Prostate gland (tissue), 2 donors: ENCODE data around the gene NMRAL1. TPM values are rescaled to one million over a fixed set of nuclear protein-coding genes. Genes with fewer than 3 reads are reported as not detected.

Experiments
- DNase-seq: peaks from one replicate; pipeline ENCODE4 v3.0.0-alpha.2; 2019; ENCODE audit warnings: low spot score
- H3K27ac ChIP-seq, 2 donors: fragments of 200-600 bp; sonication (generic); 2 replicates each; pipeline ENCODE4 v1.5.1; 2017 to 2019
- H3K27me3 ChIP-seq: fragments of 200-600 bp; sonication (generic); replicated peaks from 2 replicates; pipeline ENCODE4 v1.5.1; 2019; ENCODE audit not compliant: insufficient read depth
- H3K36me3 ChIP-seq, 2 donors: fragments of 200-600 bp; sonication (generic); 1 replicate in 1 of 2; 2 replicates in 1 of 2; pipeline versions ENCODE4 v1.5.1 to v1.8.1; 2017 to 2019
- H3K4me1 ChIP-seq: fragments of 200-600 bp; sonication (generic); replicated peaks from 2 replicates; pipeline ENCODE4 v1.5.1; 2019
- H3K4me3 ChIP-seq, 2 donors: fragments of 200-600 bp; sonication (generic); 2 replicates each; pipeline ENCODE4 v1.5.1; 2017 to 2019
- H3K9me3 ChIP-seq: fragments of 200-600 bp; sonication (generic); 2 replicates; pipeline ENCODE4 v1.5.1; 2017
- POLR2A ChIP-seq: fragments of 450-650 bp; IDR thresholded peaks from one replicate; pipeline ENCODE4 v1.6.1; 2016; ENCODE audit warnings: antibody characterized with exemption, mild to moderate bottlenecking
- POLR2AphosphoS5 ChIP-seq: sonication (generic); formaldehyde crosslinking; IDR thresholded peaks from one replicate; pipeline ENCODE4 v1.6.1; 2017; ENCODE audit warnings: antibody characterized with exemption
- WGBS: methylation state at CpG from one replicate; pipeline ENCODE4 v1.1.5; 2018; 5-methylcytosine and 5-hydroxymethylcytosine counted together
- intact Hi-C: fragments of 100-400 bp; cut with DNase I; formaldehyde crosslinking; loops from one replicate; pipeline ENCODE4 v1.14.2; 2022
- total RNA-seq, 2 donors: library from RNA; depleted of rRNA; stranded (reverse); fragments of >200 nt; gene quantifications; one replicate each; pipeline ENCODE4 v1.1.0, GENCODE V29; 2016
- TF ChIP-seq, protein P1 (sequence below), 4 experiments: fragments of 200-600 bp in 2 of 4; fragments of 450-650 bp in 2 of 4; sonication (generic) in 2 of 4; IDR thresholded peaks; 1 replicate in 3 of 4; 2 replicates in 1 of 4; pipeline ENCODE4 v1.5.1; 2016 to 2019; ENCODE audit warnings: antibody characterized with exemption in 4 of 4, mild to moderate bottlenecking in 2 of 4, moderate library complexity in 2 of 4

NMRAL1 gene
- total RNA-seq, 2 donors from 2014 or later: 40.8 to 90.9 TPM

DNA sequence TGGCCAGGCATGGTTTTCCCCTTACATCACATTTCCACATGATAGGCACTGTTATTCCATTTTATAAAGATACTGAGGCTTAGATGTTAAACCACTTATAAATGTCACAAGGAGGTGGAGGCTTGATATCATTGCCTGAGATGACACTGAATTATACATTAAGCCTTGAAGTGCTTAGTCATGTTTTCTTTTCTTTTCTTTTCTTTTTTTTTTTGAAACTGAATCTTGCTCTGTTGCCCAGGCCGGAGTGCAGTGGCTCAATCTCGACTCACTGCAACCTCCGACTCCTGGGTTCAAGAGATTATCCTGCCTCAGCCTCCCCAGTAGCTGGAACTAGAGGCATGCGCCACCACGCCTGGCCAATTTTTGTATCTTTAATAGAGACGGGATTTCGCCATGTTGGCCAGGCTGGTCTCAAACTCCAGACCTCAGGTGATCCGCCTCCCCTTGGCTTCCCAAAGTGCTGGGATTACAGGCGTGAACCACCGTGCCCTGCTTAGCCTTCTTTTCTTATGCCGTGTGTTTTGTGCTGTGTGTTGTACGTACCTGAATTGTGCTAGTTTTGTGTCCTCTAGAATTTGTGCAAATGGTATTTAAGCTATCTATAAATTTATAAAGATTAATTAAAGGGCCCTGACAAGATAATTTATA, 47.6 kb downstream of the NMRAL1 start:
- no peaks in the 10 kb centered on the region for H3K9me3 ChIP-seq
- H3K36me3 ChIP-seq: no peaks in the 10 kb centered on the region
- no peak overlapping the region for H3K27ac ChIP-seq
- TF ChIP-seq POLR2A (no peak), POLR2AphosphoS5 (no peak)
- TF ChIP-seq, protein P1, sequence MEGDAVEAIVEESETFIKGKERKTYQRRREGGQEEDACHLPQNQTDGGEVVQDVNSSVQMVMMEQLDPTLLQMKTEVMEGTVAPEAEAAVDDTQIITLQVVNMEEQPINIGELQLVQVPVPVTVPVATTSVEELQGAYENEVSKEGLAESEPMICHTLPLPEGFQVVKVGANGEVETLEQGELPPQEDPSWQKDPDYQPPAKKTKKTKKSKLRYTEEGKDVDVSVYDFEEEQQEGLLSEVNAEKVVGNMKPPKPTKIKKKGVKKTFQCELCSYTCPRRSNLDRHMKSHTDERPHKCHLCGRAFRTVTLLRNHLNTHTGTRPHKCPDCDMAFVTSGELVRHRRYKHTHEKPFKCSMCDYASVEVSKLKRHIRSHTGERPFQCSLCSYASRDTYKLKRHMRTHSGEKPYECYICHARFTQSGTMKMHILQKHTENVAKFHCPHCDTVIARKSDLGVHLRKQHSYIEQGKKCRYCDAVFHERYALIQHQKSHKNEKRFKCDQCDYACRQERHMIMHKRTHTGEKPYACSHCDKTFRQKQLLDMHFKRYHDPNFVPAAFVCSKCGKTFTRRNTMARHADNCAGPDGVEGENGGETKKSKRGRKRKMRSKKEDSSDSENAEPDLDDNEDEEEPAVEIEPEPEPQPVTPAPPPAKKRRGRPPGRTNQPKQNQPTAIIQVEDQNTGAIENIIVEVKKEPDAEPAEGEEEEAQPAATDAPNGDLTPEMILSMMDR (IDR thresholded peaks at IDR 0.05): no peak
- H3K4me3 ChIP-seq: peak overlapping the region in 1 of 2 donors; percentile 95
- 93% methylated on average over 12 of the region's 12 CpGs for WGBS
- H3K27me3 ChIP-seq: no peaks in the 10 kb centered on the region
- no peak for DNase-seq
- intact Hi-C loops: no loop called here
- H3K4me1 ChIP-seq: peaks cover 7% of the 10 kb centered on the region

DNA sequence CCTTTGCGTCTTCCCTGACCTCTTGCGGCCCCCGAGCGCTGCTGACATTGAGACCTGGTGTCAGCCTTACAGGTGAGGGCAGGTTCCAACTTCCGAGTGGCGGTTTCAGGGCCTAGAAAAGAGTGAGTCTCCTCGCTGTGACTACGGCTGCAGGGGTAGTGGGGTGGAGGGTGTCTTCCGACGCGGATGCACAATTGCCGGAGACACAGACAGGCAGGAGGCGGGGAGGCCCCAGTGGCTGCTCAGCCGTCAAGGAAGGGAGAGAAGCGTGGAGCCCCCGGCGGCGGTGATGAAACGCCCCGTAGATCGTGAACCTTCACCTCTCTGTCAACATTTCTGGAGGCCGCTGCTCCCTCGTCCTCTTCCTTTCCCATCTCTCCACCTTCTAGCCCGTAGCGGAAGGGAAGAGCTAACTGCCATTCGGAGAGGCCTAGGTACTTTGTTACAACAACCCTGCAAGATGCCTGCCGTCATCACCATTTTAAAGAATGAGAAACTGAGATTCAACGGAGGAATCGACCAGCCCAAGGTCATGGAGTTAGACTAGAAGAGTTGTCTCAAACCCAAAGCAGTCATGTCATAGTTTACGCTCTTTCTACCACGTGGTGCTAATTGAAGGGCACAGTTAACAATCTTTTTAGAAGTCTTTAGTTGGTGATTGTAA, 48.3 kb downstream of the NMRAL1 start:
- DNase-seq: no peak
- TF ChIP-seq POLR2A (no peak), POLR2AphosphoS5 (no peak)
- TF ChIP-seq, protein P1 (IDR thresholded peaks at IDR 0.05): no peak
- intact Hi-C loops: no loop called here
- Histone ChIP-seq H3K27me3 (no peaks in the 10 kb centered on the region), H3K9me3 (no peaks in the 10 kb centered on the region), H3K4me3 (peak overlapping the region; percentile 90 to 95), H3K4me1 (peaks cover 7% of the 10 kb centered on the region), H3K27ac (peak overlapping the region; percentile 88 to 98), H3K36me3 (no peaks in the 10 kb centered on the region)
- 3% methylated on average over 31 of the region's 31 CpGs for WGBS

DNA sequence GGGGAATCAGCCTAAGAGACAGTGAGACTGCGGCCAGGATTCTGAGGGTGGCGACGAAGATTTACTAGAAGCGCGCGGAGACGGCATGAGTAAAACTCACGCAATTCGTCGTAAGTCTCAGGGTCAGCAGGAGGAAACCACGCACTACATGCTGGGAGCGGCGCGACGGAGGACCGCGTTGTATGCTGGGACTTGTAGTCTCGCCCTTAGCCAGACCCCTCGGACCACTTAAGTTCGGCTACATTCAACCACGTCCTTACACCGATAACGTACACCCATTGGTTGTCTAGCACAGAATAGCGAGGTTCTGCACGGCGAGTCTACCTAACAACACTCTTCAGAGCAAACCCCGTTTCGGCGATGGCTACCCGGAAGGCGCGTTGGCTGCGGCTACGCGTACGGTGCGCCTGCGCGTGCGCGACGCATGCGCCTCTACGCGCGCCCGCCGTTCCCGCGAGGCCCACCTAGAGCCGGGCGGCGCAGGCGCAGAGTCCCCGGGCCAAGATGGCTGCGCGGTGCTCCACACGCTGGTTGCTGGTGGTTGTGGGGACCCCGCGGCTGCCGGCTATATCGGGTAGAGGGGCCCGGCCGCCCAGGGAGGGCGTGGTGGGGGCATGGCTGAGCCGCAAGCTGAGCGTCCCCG, 48.9 kb downstream of the NMRAL1 start, which contains the start of gene DNAJA3:
Gene DNAJA3 (plus strand): TSS at position 491 of the 643 bp plus-strand sequence. CDS start 14 bp downstream, at position 505.
- intact Hi-C loops: no loop called here
- H3K4me1 ChIP-seq: peaks cover 7% of the 10 kb centered on the region
- H3K9me3 ChIP-seq: no peaks in the 10 kb centered on the region
- DNase-seq: peak; percentile 90
- peak within 1 kb of the TSS; percentile 90 to 95 for H3K4me3 ChIP-seq
- no peaks in the 10 kb centered on the region for H3K27me3 ChIP-seq
- WGBS: under 1% methylated on average over 68 of the region's 68 CpGs
- peak; percentile 64 for TF ChIP-seq POLR2A
- TF ChIP-seq POLR2AphosphoS5: peak; percentile 87
- TF ChIP-seq, protein P1 (IDR thresholded peaks at IDR 0.05): peak in 1 of 4 experiments; percentile 38
- peak within 1 kb of the TSS; percentile 88 to 98 for H3K27ac ChIP-seq
- no peaks in the 10 kb centered on the region for H3K36me3 ChIP-seq

DNA sequence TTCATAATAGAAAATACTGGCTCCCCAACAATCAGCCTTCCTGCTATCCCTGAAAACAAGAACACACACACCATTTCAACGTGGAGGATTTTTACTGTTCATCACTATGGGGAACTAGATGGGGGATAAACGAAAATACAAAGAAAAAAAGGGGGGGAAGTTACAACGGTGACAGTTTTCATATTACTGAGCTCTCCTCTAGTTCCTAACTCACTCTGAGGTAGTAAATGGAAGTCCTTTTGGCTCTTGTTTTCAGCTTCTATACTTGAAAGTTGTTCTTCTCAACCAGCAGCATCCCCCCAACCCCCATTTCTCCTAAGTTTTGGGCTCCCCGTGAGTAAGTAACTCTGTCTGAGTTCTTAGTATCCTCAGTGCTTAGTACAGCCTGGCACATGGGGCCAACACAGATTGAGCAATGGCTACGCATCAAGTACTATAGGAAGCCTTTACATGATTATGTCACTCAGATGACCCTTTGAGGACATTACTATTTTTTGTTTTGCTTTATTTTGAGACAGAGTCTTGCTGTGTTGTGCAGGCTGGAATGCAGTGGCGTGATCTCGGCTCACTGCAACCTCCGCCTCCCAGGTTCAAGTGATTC, 53.8 kb downstream of the NMRAL1 start:
- no peak overlapping the region for H3K27ac ChIP-seq
- intact Hi-C loops: no loop called here
- WGBS: 81% methylated on average over 8 of the region's 8 CpGs
- H3K9me3 ChIP-seq: no peaks in the 10 kb centered on the region
- H3K36me3 ChIP-seq: no peaks in the 10 kb centered on the region
- no peak overlapping the region for H3K4me3 ChIP-seq
- DNase-seq: no peak
- TF ChIP-seq POLR2A (no peak), POLR2AphosphoS5 (no peak)
- H3K27me3 ChIP-seq: no peaks in the 10 kb centered on the region
- no peaks in the 10 kb centered on the region for H3K4me1 ChIP-seq

DNA sequence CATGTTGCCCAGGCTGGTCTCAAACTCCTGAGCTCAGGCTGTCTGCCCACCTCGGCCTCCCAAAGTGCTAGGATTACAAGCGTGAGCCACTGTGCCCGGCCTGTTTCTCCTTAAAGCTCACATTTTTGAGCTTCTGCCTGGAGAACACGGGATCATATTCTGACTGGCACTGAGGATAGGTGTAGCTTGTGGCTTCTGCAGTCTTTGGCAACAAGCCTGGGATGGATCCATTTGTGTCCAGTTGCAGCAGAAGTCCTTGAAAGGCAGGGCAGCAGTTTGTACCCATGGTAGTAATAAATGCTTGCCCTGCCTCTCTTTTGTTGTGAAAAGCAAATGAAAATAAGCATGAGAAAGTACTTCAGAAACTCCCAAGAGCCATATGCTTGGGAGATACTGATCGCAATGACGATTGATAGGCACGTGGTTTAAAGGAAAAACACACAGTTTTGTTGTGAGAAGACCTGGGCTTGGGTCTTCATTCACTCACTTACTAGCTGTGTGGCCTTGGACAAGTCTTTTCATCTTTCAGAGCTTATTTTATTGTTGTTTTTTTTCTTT, 54.9 kb downstream of the NMRAL1 start:
- TF ChIP-seq, protein P1 (IDR thresholded peaks at IDR 0.05): no peak
- TF ChIP-seq POLR2A (no peak), POLR2AphosphoS5 (no peak)
- H3K9me3 ChIP-seq: no peaks in the 10 kb centered on the region
- H3K36me3 ChIP-seq: no peaks in the 10 kb centered on the region
- intact Hi-C loops: no loop called here
- WGBS: 75% methylated on average over 7 of the region's 7 CpGs
- no peak for DNase-seq
- no peaks in the 10 kb centered on the region for H3K4me1 ChIP-seq
- H3K27ac ChIP-seq: no peak overlapping the region
- no peak overlapping the region for H3K4me3 ChIP-seq
- H3K27me3 ChIP-seq: no peaks in the 10 kb centered on the region
